Kidney (tissue), 14 donors: ENCODE measurements around the gene RARRES1. TPM values are rescaled to one million over a fixed set of nuclear protein-coding genes. Genes with fewer than 3 reads are reported as not detected.
"Not testable (repeated sequence)": the region's sequence is repeated elsewhere in the genome, so short reads cannot be mapped to it uniquely, and the experiment has no call there.

Experiments
- DNase-seq, 5 donors: peaks; one replicate each; pipeline ENCODE4 v3.0.0-alpha.2; 2013 to 2020
- FAIRE-seq: peaks from 2 replicates; lab custom pipeline; 2012; peaks lifted over from hg19 to GRCh38; lab: Jason Lieb, UNC
- H3K27ac ChIP-seq, 2 donors: one replicate each; pipeline ENCODE4 v1.7.0; 2013; ENCODE audit warnings: low read depth in 2 of 2, low read length in 2 of 2, inconsistent platforms in 1 of 2
- H3K27me3 ChIP-seq: one replicate; pipeline ENCODE4 v1.7.1; 2013; ENCODE audit warnings: low read length, inconsistent platforms; ENCODE audit not compliant: control insufficient read depth, insufficient read depth
- H3K36me3 ChIP-seq, 3 donors: one replicate each; pipeline versions ENCODE4 v1.7.0 to v1.7.1; 2013; ENCODE audit warnings: low read length in 3 of 3, control low read depth in 1 of 3, inconsistent platforms in 1 of 3; ENCODE audit not compliant: insufficient read depth in 3 of 3, control insufficient read depth in 2 of 3
- H3K4me1 ChIP-seq, 3 donors: one replicate each; pipeline versions ENCODE4 v1.7.0 to v1.7.1; 2013; ENCODE audit warnings: low read length in 3 of 3, inconsistent platforms in 1 of 3, low read depth in 1 of 3; ENCODE audit not compliant: control insufficient read depth in 2 of 3, insufficient read depth in 2 of 3
- H3K4me3 ChIP-seq, 3 donors: one replicate each; pipeline versions ENCODE4 v1.7.0 to v1.8.1; 2013; ENCODE audit warnings: low read length in 3 of 3, control low read depth in 1 of 3, inconsistent platforms in 1 of 3
- H3K9ac ChIP-seq, 3 donors: one replicate each; pipeline versions ENCODE4 v1.7.0 to v1.7.1; 2013; ENCODE audit warnings: low read length in 3 of 3, control low read depth in 1 of 3, inconsistent platforms in 1 of 3
- H3K9me3 ChIP-seq, 3 donors: one replicate each; pipeline versions ENCODE4 v1.7.0 to v1.7.1; 2013; ENCODE audit warnings: low read length in 3 of 3, control low read depth in 1 of 3, inconsistent platforms in 1 of 3; ENCODE audit not compliant: control insufficient read depth in 2 of 3, insufficient read depth in 1 of 3
- CTCF ChIP-seq: IDR thresholded peaks from 3 replicates; pipeline ENCODE4 v1.5.1; 2012; ENCODE audit warnings: mild to moderate bottlenecking, moderate library complexity, borderline replicate concordance; ENCODE audit not compliant: insufficient read depth; ENCODE audit errors: extremely low read depth
- intact Hi-C: fragments of 100-400 bp; cut with DNase I; formaldehyde crosslinking; loops from one replicate; pipeline ENCODE4 v1.11.1; 2022
- polyA plus RNA-seq: library from polyadenylated mRNA; stranded (reverse); fragments of 350-450 nt; fragmentation: Illumina TruSeq; extraction: RNeasy Lipid Tissue Mini Kit (QIAGEN cat#74804); gene quantifications from one replicate; pipeline ENCODE4 v1.2.3, GENCODE V29; 2014; ENCODE audit warnings: low read depth, low replicate concordance; ENCODE audit not compliant: insufficient read depth
- total RNA-seq: library from RNA; stranded (reverse); fragmentation: NEBNext Ultra II Directional; extraction: Animal tissue kit (Norgen Biotek cat#: 25700); gene quantifications from one replicate; pipeline ENCODE4 v1.2.1, GENCODE V29; 2021
- donor health status: control.
- donor health status: control.
- donor health status: control.
- donor health status: control.
- donor health status: control.
- donor health status: DM: yes; HTN: yes; CAD: no.
- donor health status: Normal renal cell carcinoma (clear cell type).

The RARRES1 gene
- total and polyA plus RNA-seq, 2 donors from 2014 or later, result 10.3 to 94.0 TPM

- intact Hi-C loops, result no loop called here
- no peaks in the 10 kb centered on the region for H3K27me3 ChIP-seq
- no peak for FAIRE-seq
- H3K9ac ChIP-seq, result no peak overlapping the region
- no peaks in the 10 kb centered on the region for H3K4me1 ChIP-seq
- H3K27ac ChIP-seq, result no peak overlapping the region
- TF ChIP-seq CTCF, result no peak
- DNase-seq, result no peak
- H3K4me3 ChIP-seq, result no peak overlapping the region
- peaks cover 0 to 6% (median 0%) of the 10 kb centered on the region in 3 donors for H3K36me3 ChIP-seq
- no peaks in the 10 kb centered on the region for H3K9me3 ChIP-seq
Measured at GRCh38 chr3:158696618-158697017, 35.6 kb downstream of the RARRES1 start.

GRCh38 chr3:158693866-158694456 is 38.3 kb downstream of the RARRES1 start:
- H3K9ac ChIP-seq, DNase-seq, H3K27ac ChIP-seq, H3K36me3 ChIP-seq, intact Hi-C loops, FAIRE-seq, H3K9me3 ChIP-seq, H3K4me1 ChIP-seq, H3K4me3 ChIP-seq, H3K27me3 ChIP-seq: not testable (repeated sequence)

GRCh38 chr3:158685159-158685558 is 47.1 kb downstream of the RARRES1 start:
- TF ChIP-seq CTCF, result no peak
- intact Hi-C loops, result no loop called here
- Histone ChIP-seq H3K27ac (no peak overlapping the region), H3K36me3 (peaks cover 0 to 2% (median 2%) of the 10 kb centered on the region in 3 donors), H3K9ac (no peak overlapping the region), H3K4me3 (no peak overlapping the region), H3K27me3 (no peaks in the 10 kb centered on the region), H3K4me1 (no peaks in the 10 kb centered on the region), H3K9me3 (no peaks in the 10 kb centered on the region)
- no peak for FAIRE-seq
- DNase-seq, result no peak

GRCh38 chr3:158683230-158683962 is 48.9 kb downstream of the RARRES1 start:
- DNase-seq, result no peak
- intact Hi-C loops, result no loop called here
- H3K4me1 ChIP-seq, result no peaks in the 10 kb centered on the region
- no peak for FAIRE-seq
- no peak overlapping the region for H3K27ac ChIP-seq
- no peaks in the 10 kb centered on the region for H3K9me3 ChIP-seq
- no peak overlapping the region for H3K4me3 ChIP-seq
- peaks cover 0 to 2% (median 2%) of the 10 kb centered on the region in 3 donors for H3K36me3 ChIP-seq
- no peak overlapping the region for H3K9ac ChIP-seq
- H3K27me3 ChIP-seq, result no peaks in the 10 kb centered on the region
- no peak for TF ChIP-seq CTCF
